Mucosa of descending colon (tissue), 3 donors: ENCODE results near the gene PTPRN. TPM values are rescaled to one million over a fixed set of nuclear protein-coding genes. Genes with fewer than 3 reads are reported as not detected.

Experiments used
- ATAC-seq: fragments of 200-7000 bp; cut with Tn5 transposase; one replicate; pipeline ENCODE4 v1.9.1; 2020; ENCODE audit warnings: mild to moderate bottlenecking, moderate library complexity
- DNase-seq, 3 donors: peaks; one replicate each; pipeline ENCODE4 v3.0.0-alpha.2; 2020
- H3K36me3 ChIP-seq: fragments of 200-600 bp; one replicate; pipeline ENCODE4 v1.8.0; 2021; ENCODE audit warnings: low read depth, mild to moderate bottlenecking
- H3K4me1 ChIP-seq: fragments of 200-600 bp; one replicate; pipeline ENCODE4 v1.8.0; 2021; ENCODE audit warnings: low read depth, mild to moderate bottlenecking
- H3K4me3 ChIP-seq: fragments of 200-600 bp; one replicate; pipeline ENCODE4 v1.8.0; 2021; ENCODE audit warnings: mild to moderate bottlenecking
- H3K9me3 ChIP-seq: fragments of 200-600 bp; one replicate; pipeline ENCODE4 v1.8.0; 2021; ENCODE audit warnings: mild to moderate bottlenecking
- intact Hi-C, 2 donors: fragments of 100-400 bp; cut with DNase I in 1 of 2; cut with micrococcal nuclease in 1 of 2; formaldehyde crosslinking; loops; one replicate each; pipeline versions ENCODE4 v1.11.0 to v1.11.1; 2022; cut with DNase I, micrococcal nuclease
- total RNA-seq, 3 donors: library from RNA; stranded (reverse); fragmentation: NEBNext Ultra II Directional in 2 of 3; extraction: Animal tissue kit (Norgen Biotek cat#: 25700) in 2 of 3; gene quantifications; one replicate each; pipeline versions ENCODE4 v1.2.1 to v1.2.4, GENCODE V29; 2021 to 2023
- TF ChIP-seq, protein P1 (sequence below): fragments of 200-600 bp; IDR thresholded peaks from one replicate; pipeline ENCODE4 v1.8.0; 2022; ENCODE audit warnings: antibody characterized with exemption, mild to moderate bottlenecking
- donor health status: DM: no; HTN: no; CAD: no; lungs with moderate emphysema.
- donor health status: DM: no; HTN: no; CAD: no.
- donor health status: DM: no; HTN: yes; CAD: no.

PTPRN gene
- total RNA-seq, 3 donors from 2014 or later, result 0.72 to 13.0 (median 1.0) TPM

- DNase-seq, result no peak
- no peak for ATAC-seq
- intact Hi-C loops, result loop anchor here in 1 of 2 donors (10.0 kb wide), 1 partner anchor 141 kb away; the partner anchor contains the start of gene NHEJ1
- Histone ChIP-seq H3K9me3 (no peaks in the 10 kb centered on the region), H3K4me1 (no peaks in the 10 kb centered on the region), H3K36me3 (no peaks in the 10 kb centered on the region), H3K4me3 (no peak overlapping the region)
- TF ChIP-seq, protein P1, sequence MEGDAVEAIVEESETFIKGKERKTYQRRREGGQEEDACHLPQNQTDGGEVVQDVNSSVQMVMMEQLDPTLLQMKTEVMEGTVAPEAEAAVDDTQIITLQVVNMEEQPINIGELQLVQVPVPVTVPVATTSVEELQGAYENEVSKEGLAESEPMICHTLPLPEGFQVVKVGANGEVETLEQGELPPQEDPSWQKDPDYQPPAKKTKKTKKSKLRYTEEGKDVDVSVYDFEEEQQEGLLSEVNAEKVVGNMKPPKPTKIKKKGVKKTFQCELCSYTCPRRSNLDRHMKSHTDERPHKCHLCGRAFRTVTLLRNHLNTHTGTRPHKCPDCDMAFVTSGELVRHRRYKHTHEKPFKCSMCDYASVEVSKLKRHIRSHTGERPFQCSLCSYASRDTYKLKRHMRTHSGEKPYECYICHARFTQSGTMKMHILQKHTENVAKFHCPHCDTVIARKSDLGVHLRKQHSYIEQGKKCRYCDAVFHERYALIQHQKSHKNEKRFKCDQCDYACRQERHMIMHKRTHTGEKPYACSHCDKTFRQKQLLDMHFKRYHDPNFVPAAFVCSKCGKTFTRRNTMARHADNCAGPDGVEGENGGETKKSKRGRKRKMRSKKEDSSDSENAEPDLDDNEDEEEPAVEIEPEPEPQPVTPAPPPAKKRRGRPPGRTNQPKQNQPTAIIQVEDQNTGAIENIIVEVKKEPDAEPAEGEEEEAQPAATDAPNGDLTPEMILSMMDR, result no peak
These were observed 3.2 kb downstream of the PTPRN start for GRCh38 chr2:219306047-219306446.

- no peaks in the 10 kb centered on the region for H3K9me3 ChIP-seq
- DNase-seq (no peak), ATAC-seq (no peak)
- intact Hi-C loops, result loop anchor here in 1 of 2 donors (10.0 kb wide), 1 partner anchor 139 kb away; the partner anchor contains the start of gene NHEJ1
- no peaks in the 10 kb centered on the region for H3K36me3 ChIP-seq
- TF ChIP-seq, protein P1, result no peak
- no peaks in the 10 kb centered on the region for H3K4me1 ChIP-seq
- H3K4me3 ChIP-seq, result no peak overlapping the region
These were observed 5.0 kb downstream of the PTPRN start for GRCh38 chr2:219304223-219304622.

DNA sequence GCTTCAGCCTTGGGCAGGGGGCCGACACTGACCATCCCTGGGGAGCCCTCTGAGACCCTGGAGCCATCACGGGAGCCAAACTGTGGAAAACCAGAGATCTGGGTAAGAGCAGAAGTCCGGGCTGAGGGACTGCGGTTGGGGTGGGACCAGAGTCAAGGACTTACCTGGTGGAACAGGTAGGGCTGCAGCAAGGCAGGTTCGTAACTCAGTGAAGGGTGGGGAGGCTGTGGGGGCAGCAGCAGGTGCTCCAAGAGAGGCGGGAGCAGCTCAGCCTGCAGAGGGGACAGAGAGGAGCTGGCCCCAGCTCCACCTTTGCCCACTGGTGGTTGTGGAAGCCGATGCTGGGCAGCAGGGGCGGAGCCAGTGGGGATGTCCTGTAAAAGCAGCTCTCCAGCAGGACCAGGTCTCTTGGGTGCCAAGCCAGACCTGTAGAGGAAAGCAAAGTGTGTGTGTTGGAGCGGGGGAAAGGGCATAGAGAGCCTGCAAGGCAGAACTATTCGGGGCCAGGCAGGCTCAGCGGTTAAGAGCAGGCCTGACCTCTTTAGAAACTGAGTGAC is 6.7 kb downstream of the PTPRN start:
- Histone ChIP-seq H3K36me3 (no peaks in the 10 kb centered on the region), H3K4me1 (peaks cover 8% of the 10 kb centered on the region), H3K9me3 (no peaks in the 10 kb centered on the region), H3K4me3 (no peak overlapping the region)
- TF ChIP-seq, protein P1, result no peak
- ATAC-seq (no peak), DNase-seq (no peak)
- intact Hi-C loops, result loop anchor here in 1 of 2 donors (10.0 kb wide), 1 partner anchor 138 kb away; the partner anchor contains the start of gene NHEJ1

DNA sequence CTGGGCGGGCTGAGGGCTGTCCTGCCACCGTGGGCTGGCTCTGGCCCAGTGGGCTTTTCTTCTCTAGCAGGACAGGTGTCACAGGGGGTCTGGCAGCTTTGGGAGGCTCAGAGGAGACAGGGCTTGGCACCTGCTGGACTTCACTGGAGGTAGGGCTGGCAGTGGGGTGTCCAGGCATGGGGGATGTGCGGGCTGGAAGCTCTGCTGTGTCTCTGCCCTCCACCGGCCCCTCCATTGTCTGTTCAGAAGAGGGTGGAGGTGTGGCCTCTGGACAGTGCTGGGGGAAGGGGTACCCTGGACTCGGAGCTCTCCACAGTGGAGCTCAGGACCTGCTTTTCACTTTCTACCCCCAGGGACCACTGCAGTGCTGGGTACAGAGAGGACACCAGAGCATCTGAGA is 9.2 kb downstream of the PTPRN start:
- H3K4me1 ChIP-seq, result peaks cover 8% of the 10 kb centered on the region
- ATAC-seq, result no peak

DNA sequence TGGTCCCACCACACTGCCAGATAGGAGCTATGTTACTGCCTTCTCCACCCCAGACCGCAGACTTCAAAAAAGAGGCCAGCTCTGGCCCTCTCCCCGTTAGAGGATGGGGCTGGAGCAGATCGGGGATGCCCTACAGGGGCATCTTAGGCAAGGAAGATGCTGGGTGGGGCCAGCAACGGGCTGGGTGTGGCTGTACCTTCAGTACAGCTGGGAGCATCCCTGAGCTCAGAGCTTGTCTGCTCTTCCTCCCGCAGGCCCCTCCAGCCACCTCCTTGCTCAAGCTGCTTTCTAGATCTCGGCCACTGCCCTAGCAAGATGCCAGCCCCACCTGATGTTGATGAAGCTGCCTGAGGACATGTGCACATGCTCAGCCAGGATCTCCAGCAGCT is 9.8 kb downstream of the PTPRN start:
- intact Hi-C loops, result no loop called here
- no peaks in the 10 kb centered on the region for H3K9me3 ChIP-seq
- H3K36me3 ChIP-seq, result no peaks in the 10 kb centered on the region
- ATAC-seq (no peak), DNase-seq (no peak)
- H3K4me1 ChIP-seq, result peaks cover 9% of the 10 kb centered on the region
- H3K4me3 ChIP-seq, result no peak overlapping the region
- TF ChIP-seq, protein P1, result no peak

More for the DNA sequence above, 9.2 kb downstream of the PTPRN start:
- no peak for DNase-seq
- no peak overlapping the region for H3K4me3 ChIP-seq
- intact Hi-C loops, result loop anchor here in 1 of 2 donors (10.0 kb wide), 1 partner anchor 135 kb away; the partner anchor contains the start of gene NHEJ1
- TF ChIP-seq, protein P1, result no peak
- no peaks in the 10 kb centered on the region for H3K36me3 ChIP-seq
- H3K9me3 ChIP-seq, result no peaks in the 10 kb centered on the region
